ENCODE measurements around the gene RPS6KA1. TPM values are rescaled to one million over a fixed set of nuclear protein-coding genes. Genes with fewer than 3 reads are reported as not detected.

RPS6KA1 gene
- total RNA-seq, 4 donors from 2014 or later: 69.3 to 311 (median 292) TPM

GRCh38 chr1:26531651-26532131 lies 2.1 kb downstream of the RPS6KA1 start:
- H3K27ac ChIP-seq: peak overlapping the region in 3 of 4 donors; percentile 88 to 97 (median 89)
- no peaks in the 10 kb centered on the region for H3K36me3 ChIP-seq
- peaks cover 0 to 35% (median 6%) of the 10 kb centered on the region in 4 donors for H3K4me1 ChIP-seq
- TF ChIP-seq CTCF (IDR thresholded peaks at IDR 0.05) (no peak), POLR2A (IDR thresholded peaks at IDR 0.05) (no peak)
- no peaks in the 10 kb centered on the region for H3K27me3 ChIP-seq
- DNase-seq: peak in 1 of 3 donors; percentile 77
- H3K4me3 ChIP-seq: peak overlapping the region in 2 of 4 donors; percentile 48 to 73
- no peaks in the 10 kb centered on the region for H3K9me3 ChIP-seq

- TF ChIP-seq POLR2A (IDR thresholded peaks at IDR 0.05) (no peak), CTCF (IDR thresholded peaks at IDR 0.05) (no peak)
- H3K36me3 ChIP-seq: peaks cover 0 to 9% (median 0%) of the 10 kb centered on the region in 3 donors
- H3K9me3 ChIP-seq: no peaks in the 10 kb centered on the region
- H3K4me3 ChIP-seq: no peak overlapping the region
- H3K27me3 ChIP-seq: no peaks in the 10 kb centered on the region
- H3K27ac ChIP-seq: peak overlapping the region in 3 of 4 donors; percentile 63 to 97 (median 88)
- peak in 1 of 3 donors; percentile 45 for DNase-seq
- H3K4me1 ChIP-seq: peaks cover 4 to 52% (median 15%) of the 10 kb centered on the region in 4 donors
Observed at GRCh38 chr1:26533951-26534509, 4.5 kb downstream of the RPS6KA1 start.

GRCh38 chr1:26535201-26535600 lies 5.6 kb downstream of the RPS6KA1 start:
- peak in 2 of 3 donors; percentile 83 to 87 for DNase-seq

GRCh38 chr1:26536081-26536480 lies 6.5 kb downstream of the RPS6KA1 start:
- DNase-seq: no peak
- Histone ChIP-seq H3K27ac (peak overlapping the region in 2 of 4 donors; percentile 87 to 88), H3K4me1 (peaks cover 4 to 67% (median 26%) of the 10 kb centered on the region in 4 donors), H3K27me3 (no peaks in the 10 kb centered on the region), H3K9me3 (no peaks in the 10 kb centered on the region), H3K36me3 (peaks cover 0 to 24% (median 0%) of the 10 kb centered on the region in 3 donors), H3K4me3 (no peak overlapping the region)
- no peak for TF ChIP-seq POLR2A (IDR thresholded peaks at IDR 0.05)
- TF ChIP-seq CTCF (IDR thresholded peaks at IDR 0.05): no peak

More at GRCh38 chr1:26535201-26535600, 5.6 kb downstream of the RPS6KA1 start:
- H3K4me1 ChIP-seq: peaks cover 4 to 61% (median 23%) of the 10 kb centered on the region in 4 donors
- H3K9me3 ChIP-seq: no peaks in the 10 kb centered on the region
- H3K27me3 ChIP-seq: no peaks in the 10 kb centered on the region
- peaks cover 0 to 20% (median 0%) of the 10 kb centered on the region in 3 donors for H3K36me3 ChIP-seq
- TF ChIP-seq POLR2A (IDR thresholded peaks at IDR 0.05): peak in 1 of 2 donors; percentile 59
- no peak for TF ChIP-seq CTCF (IDR thresholded peaks at IDR 0.05)
- H3K4me3 ChIP-seq: no peak overlapping the region
- peak overlapping the region in 3 of 4 donors; percentile 63 to 97 (median 88) for H3K27ac ChIP-seq

GRCh38 chr1:26536521-26536920 lies 7.0 kb downstream of the RPS6KA1 start:
- Histone ChIP-seq H3K4me1 (peaks cover 4 to 71% (median 31%) of the 10 kb centered on the region in 4 donors), H3K9me3 (no peaks in the 10 kb centered on the region), H3K36me3 (peaks cover 0 to 27% (median 0%) of the 10 kb centered on the region in 3 donors), H3K4me3 (no peak overlapping the region), H3K27me3 (no peaks in the 10 kb centered on the region), H3K27ac (peak overlapping the region in 2 of 4 donors; percentile 87 to 88)
- no peak for TF ChIP-seq POLR2A (IDR thresholded peaks at IDR 0.05)
- TF ChIP-seq CTCF (IDR thresholded peaks at IDR 0.05): no peak
- no peak for DNase-seq

Measured in Peyer's patch (tissue), 4 donors.